GM15510 (cell line): Measurements from ENCODE around the gene OR10R2.

Experiments used
- POLR2A ChIP-seq: IDR thresholded peaks from 3 replicates; pipeline ENCODE4 v1.6.1; 2011; ENCODE audit warnings: borderline replicate concordance; ENCODE audit not compliant: insufficient read length; ENCODE audit errors: extremely low read depth

OR10R2 gene

GRCh38 chr1:158509471-158510156, 37.6 kb downstream of the OR10R2 start:
- TF ChIP-seq POLR2A: no peak

DNA sequence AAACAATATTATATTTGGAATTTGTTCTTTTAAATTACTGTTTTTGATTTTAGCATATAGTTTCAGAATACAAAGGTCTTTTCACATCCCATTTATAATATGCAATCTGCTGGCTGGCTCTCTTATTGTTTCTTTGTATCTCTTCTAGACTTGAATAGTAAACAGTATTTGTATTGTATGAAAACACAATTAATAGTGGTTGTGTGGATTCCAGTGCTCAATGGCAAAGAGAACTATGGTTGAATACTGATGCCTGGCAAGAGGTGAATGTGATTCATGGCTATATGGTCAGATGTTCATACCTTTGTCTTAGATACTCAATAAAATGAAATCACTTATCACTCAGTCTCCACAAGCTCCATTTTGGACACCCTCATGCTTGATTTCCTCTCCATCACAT, 44.9 kb downstream of the OR10R2 start:
- TF ChIP-seq POLR2A: no peak

DNA sequence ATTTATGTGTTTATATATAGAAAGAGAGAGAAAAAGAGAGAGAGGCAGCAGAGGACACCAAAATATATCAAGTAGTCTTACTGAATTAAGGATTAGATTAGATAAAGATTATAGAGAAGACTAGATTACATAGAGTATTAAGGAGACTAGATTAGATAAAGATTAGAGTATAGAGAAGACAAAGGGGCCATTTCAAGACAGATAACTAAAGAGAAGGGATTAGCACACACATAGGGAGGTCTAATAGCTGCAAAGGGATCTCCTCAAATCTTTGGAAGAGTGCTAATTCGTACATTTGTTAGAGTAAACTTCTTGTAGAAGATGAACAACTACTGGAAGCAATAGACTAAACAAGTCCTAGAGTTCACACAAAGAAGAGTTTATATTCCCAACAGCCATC, 48.0 kb downstream of the OR10R2 start:
- TF ChIP-seq POLR2A: no peak

DNA sequence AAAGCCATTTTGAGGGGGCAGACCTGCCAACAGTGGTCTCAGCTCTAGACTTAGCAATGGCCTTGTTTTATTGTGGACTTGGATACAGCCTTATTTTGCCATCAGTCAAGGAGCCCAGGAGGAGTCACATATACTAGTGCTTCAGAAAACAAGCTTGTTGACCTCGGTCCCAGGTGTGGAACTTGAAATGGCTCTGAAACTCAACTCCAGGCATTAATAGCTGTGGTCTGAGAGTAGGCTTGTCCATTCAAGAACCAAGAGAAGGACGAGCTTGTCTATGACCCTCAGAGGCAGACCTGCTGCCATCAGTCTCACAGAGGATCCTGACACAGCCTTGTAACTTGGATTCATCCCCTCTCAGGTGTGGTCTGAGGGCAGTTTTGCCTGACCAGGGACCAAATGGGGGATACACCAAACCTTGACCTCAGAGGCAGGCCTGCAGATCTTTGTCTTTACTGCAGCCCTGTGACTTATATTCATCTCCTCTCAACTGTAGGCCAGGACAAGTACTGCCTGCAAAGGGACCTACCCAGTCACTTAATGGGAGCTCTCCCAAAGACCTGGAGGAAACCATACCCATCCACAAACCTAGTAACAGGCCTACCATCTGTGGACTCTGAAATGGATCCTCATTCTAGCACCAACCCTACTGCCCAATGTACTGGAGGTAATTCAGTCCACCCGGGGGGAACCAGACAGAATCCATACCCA, 49.1 kb downstream of the OR10R2 start:
- TF ChIP-seq POLR2A: no peak

GRCh38 chr1:158521666-158522058, 49.6 kb downstream of the OR10R2 start:
- TF ChIP-seq POLR2A: no peak

DNA sequence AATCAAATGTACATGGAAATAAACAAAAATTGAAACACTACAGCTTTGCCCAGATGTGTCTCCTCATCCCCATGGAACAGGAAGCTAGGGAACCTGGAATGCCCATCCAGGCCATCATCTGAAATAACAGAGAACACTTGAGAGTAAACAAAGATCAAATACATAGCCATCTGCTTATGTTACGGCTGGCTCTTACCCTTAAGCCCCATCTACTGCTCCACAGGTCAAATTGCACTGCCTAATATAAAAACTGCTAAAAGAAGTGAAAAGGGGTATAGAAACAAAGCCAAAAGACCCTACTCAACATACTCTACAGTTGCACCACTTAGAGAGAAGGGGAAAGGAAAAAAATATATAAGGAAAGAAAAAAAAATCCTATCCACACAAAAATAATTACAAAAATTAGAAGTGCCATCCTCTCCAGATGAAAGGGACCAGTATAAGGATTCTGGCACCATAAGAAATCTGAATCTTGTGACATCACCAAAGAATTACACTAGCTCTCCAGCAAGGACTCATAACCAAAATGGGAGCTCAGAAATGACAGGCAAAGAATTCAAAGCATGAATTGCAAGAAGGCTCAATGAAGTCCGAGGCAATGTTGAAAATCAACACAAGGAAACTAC, 55.3 kb downstream of the OR10R2 start:
- no peak for TF ChIP-seq POLR2A
